T-helper 1 cell treated with Interleukin-12 subunit alpha and Interleukin-12 subunit beta and Interleukin-4 antibody, amounts not matched to agents 30 ng/mL and 1 ng/mL, for 36 hours (primary cell): ENCODE results near the gene HTRA3. TPM values are rescaled to one million over a fixed set of nuclear protein-coding genes. Genes with fewer than 3 reads are reported as not detected.

ENCODE experiments used
- intact Hi-C: fragments of 100-400 bp; cut with micrococcal nuclease; formaldehyde crosslinking; loops from one replicate; pipeline ENCODE4 v1.15.1; 2024
- total RNA-seq: library from RNA; stranded (reverse); gene quantifications from 2 replicates; pipeline ENCODE4 v1.2.3, GENCODE V29; 2022

Gene HTRA3
- total RNA-seq, 1 donor from 2014 or later = not detected

GRCh38 chr4:8278421-8279287 lies 9.1 kb downstream of the HTRA3 start:
- intact Hi-C loops = no loop called here

GRCh38 chr4:8279321-8280157 lies 10.0 kb downstream of the HTRA3 start:
- intact Hi-C loops = no loop called here

- intact Hi-C loops = no loop called here
Measured at GRCh38 chr4:8280158-8280875, 10.8 kb downstream of the HTRA3 start.

GRCh38 chr4:8280876-8281440 lies 11.4 kb downstream of the HTRA3 start:
- intact Hi-C loops = no loop called here

GRCh38 chr4:8281519-8282133 lies 12.1 kb downstream of the HTRA3 start:
- intact Hi-C loops = no loop called here

- intact Hi-C loops = no loop called here
Measured at GRCh38 chr4:8282134-8282641, 12.6 kb downstream of the HTRA3 start.

GRCh38 chr4:8282742-8283141 lies 13.2 kb downstream of the HTRA3 start:
- intact Hi-C loops = no loop called here

- intact Hi-C loops = no loop called here
Measured at GRCh38 chr4:8283161-8283560, 13.6 kb downstream of the HTRA3 start.

GRCh38 chr4:8283631-8284121 lies 14.1 kb downstream of the HTRA3 start:
- intact Hi-C loops = no loop called here

- intact Hi-C loops = no loop called here
Measured at GRCh38 chr4:8284391-8284790, 14.8 kb downstream of the HTRA3 start.

- intact Hi-C loops = no loop called here
Measured at GRCh38 chr4:8285143-8285975, 15.8 kb downstream of the HTRA3 start.

- intact Hi-C loops = no loop called here
Measured at GRCh38 chr4:8285976-8286718, 16.6 kb downstream of the HTRA3 start.

- intact Hi-C loops = no loop called here
Measured at GRCh38 chr4:8286719-8287342, 17.3 kb downstream of the HTRA3 start.

- intact Hi-C loops = no loop called here
Measured at GRCh38 chr4:8287343-8288280, 18.1 kb downstream of the HTRA3 start.

GRCh38 chr4:8289151-8289750 lies 19.7 kb downstream of the HTRA3 start:
- intact Hi-C loops = no loop called here

GRCh38 chr4:8289956-8290700 lies 20.6 kb downstream of the HTRA3 start:
- intact Hi-C loops = no loop called here
